PC-9 (cell line): Measurements from ENCODE around the gene CD3D. TPM values are rescaled to one million over a fixed set of nuclear protein-coding genes. Genes with fewer than 3 reads are reported as not detected.
A peak's percentile ranks its signal among the peaks of the same experiment; 100 is the strongest.
"Not testable (repeated sequence)": the region's sequence is repeated elsewhere in the genome, so short reads cannot be mapped to it uniquely, and the experiment has no call there.

ENCODE experiments used
- BruUV-seq: library from RNA; stranded (reverse); fragments of 400-500 nt; replicated peaks from 2 replicates; lab custom pipeline; 2021; lab: Mats Ljungman, UMichigan
- CTCF ChIA-PET: fragments of 300-600 bp; sonication (Branson Sonifier 250); formaldehyde crosslinking; loops from one replicate; lab custom pipeline; 2022; ENCODE audit warnings: antibody characterized with exemption; lab: Charles Lee
- POLR2A ChIA-PET: fragments of 300-600 bp; sonication (Branson Sonifier 250); formaldehyde crosslinking; loops from one replicate; lab custom pipeline; 2022; ENCODE audit warnings: antibody characterized with exemption; ENCODE audit not compliant: unreplicated experiment; lab: Charles Lee
- DNase-seq, 2 experiments: peaks; one replicate each; pipeline versions ENCODE4 v3.0.0 to v3.0.0-alpha.2; 2015 to 2022; ENCODE audit warnings: mixed read lengths in 1 of 2
- H2AFZ ChIP-seq: fragments of 200-600 bp; sonication (generic); 2 replicates; pipeline ENCODE4 v1.8.1; 2017; ENCODE audit warnings: antibody characterized with exemption
- H3F3A ChIP-seq: fragments of 200-600 bp; sonication (generic); 2 replicates; pipeline ENCODE4 v1.8.1; 2017; ENCODE audit warnings: antibody characterized with exemption, mild to moderate bottlenecking, low read depth; ENCODE audit not compliant: insufficient read depth
- H3K27ac ChIP-seq: fragments of 200-600 bp; sonication (generic); 2 replicates; pipeline ENCODE4 v1.6.1; 2016; ENCODE audit warnings: mixed run types
- H3K27me3 ChIP-seq: fragments of 200-600 bp; sonication (generic); 2 replicates; pipeline ENCODE4 v1.6.1; 2016; ENCODE audit warnings: low read depth, mixed run types; ENCODE audit not compliant: insufficient read depth
- H3K36me3 ChIP-seq: fragments of 200-600 bp; sonication (generic); 2 replicates; pipeline ENCODE4 v1.6.1; 2016; ENCODE audit warnings: low read depth, mixed run types
- H3K4me1 ChIP-seq: fragments of 200-600 bp; sonication (generic); replicated peaks from 2 replicates; pipeline ENCODE4 v1.6.1; 2016; ENCODE audit warnings: mixed run types; ENCODE audit not compliant: insufficient read depth
- H3K4me2 ChIP-seq: fragments of 200-600 bp; sonication (generic); 2 replicates; pipeline ENCODE4 v1.6.1; 2017; ENCODE audit warnings: mixed run types
- H3K4me3 ChIP-seq: fragments of 200-600 bp; sonication (generic); 2 replicates; pipeline ENCODE4 v1.6.1; 2016; ENCODE audit warnings: mixed run types
- H3K79me2 ChIP-seq: fragments of 200-600 bp; sonication (generic); 2 replicates; pipeline ENCODE4 v1.6.1; 2017; ENCODE audit warnings: low read depth, mixed run types
- H3K9me2 ChIP-seq: fragments of 200-600 bp; sonication (generic); 2 replicates; pipeline ENCODE4 v1.8.1; 2017; ENCODE audit warnings: mild to moderate bottlenecking; ENCODE audit not compliant: insufficient read depth
- H3K9me3 ChIP-seq: fragments of 200-600 bp; sonication (generic); 2 replicates; pipeline ENCODE4 v1.8.1; 2016; ENCODE audit warnings: low read depth; ENCODE audit not compliant: insufficient read depth
- H4K20me1 ChIP-seq: fragments of 200-600 bp; sonication (generic); 2 replicates; pipeline ENCODE4 v1.8.1; 2017; ENCODE audit not compliant: insufficient read depth
- EZH2 ChIP-seq: fragments of 200-600 bp; sonication (generic); IDR thresholded peaks from 2 replicates; pipeline ENCODE4 v1.8.0; 2017; ENCODE audit warnings: antibody characterized with exemption, low read depth
- intact Hi-C: fragments of 100-400 bp; cut with micrococcal nuclease; formaldehyde crosslinking; loops from one replicate; pipeline ENCODE4 v1.10.0; 2022; ENCODE audit not compliant: unreplicated experiment
- total RNA-seq: library from RNA; stranded (reverse); gene quantifications from 2 replicates; pipeline ENCODE4 v1.2.3, GENCODE V29; 2021
- TF ChIP-seq, protein P1 (sequence below): fragments of 200-600 bp; sonication (generic); conservative IDR thresholded peaks from 2 replicates; pipeline ENCODE4 v1.6.1; 2017; ENCODE audit warnings: mixed run types, antibody characterized with exemption, mild to moderate bottlenecking, moderate library complexity

Gene CD3D
- total RNA-seq, 1 experiment from 2014 or later = not detected

DNA sequence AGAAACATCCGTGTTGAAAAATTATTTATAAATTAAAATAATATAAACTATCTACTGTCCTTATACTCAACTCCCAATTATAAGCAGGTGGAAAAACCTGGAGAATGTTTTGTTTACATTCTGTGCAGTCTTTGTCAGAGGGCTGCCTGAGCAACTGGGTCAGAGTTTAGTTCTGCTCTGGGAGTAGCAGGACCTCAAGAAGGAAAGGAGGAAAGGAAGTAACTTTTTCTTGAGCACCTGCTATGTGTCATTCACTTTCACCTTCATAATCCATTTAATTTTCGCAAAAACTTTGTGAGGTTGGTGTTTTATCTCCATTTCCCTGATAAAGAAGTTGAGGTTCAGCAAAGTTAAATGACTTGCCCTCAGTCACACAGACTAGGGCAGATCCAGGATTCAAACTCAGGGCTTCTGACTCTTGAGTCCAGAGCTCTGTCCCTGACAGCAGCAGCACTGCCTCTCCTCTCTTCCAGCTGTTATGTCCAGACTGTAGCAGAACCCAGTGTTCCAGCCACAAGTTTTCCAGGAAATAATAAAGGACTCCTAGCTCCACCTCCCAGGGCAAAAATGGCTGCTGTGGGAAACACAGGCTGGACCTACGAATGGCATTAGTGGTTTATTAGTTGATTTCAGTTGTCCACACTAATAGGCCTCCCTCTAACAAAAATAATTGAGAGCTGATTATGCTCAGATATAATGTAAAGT lies 31.6 kb downstream of the CD3D start:
- Histone ChIP-seq H3K9me3 (no peaks in the 10 kb centered on the region), H3K27me3 (no peaks in the 10 kb centered on the region), H3K4me3 (no peak overlapping the region), H3F3A (peaks cover 13% of the 10 kb centered on the region), H3K4me2 (peak overlapping the region; percentile 27; the same call in 1 of the 2 replicates), H3K79me2 (no peaks in the 10 kb centered on the region), H3K9me2 (no peaks in the 10 kb centered on the region), H3K4me1 (peaks cover 47% of the 10 kb centered on the region), H4K20me1 (no peaks in the 10 kb centered on the region), H2AFZ (no peak overlapping the region), H3K36me3 (no peaks in the 10 kb centered on the region), H3K27ac (no peak overlapping the region)
- CTCF ChIA-PET = interaction anchor here (0.6 kb wide), 1 partner anchor 40 kb away, joined by 4 read pairs; no protein-coding TSS in a partner anchor
- intact Hi-C loops = no loop called here
- POLR2A ChIA-PET = no interaction called here
- TF ChIP-seq EZH2 = no peak
- TF ChIP-seq, protein P1, sequence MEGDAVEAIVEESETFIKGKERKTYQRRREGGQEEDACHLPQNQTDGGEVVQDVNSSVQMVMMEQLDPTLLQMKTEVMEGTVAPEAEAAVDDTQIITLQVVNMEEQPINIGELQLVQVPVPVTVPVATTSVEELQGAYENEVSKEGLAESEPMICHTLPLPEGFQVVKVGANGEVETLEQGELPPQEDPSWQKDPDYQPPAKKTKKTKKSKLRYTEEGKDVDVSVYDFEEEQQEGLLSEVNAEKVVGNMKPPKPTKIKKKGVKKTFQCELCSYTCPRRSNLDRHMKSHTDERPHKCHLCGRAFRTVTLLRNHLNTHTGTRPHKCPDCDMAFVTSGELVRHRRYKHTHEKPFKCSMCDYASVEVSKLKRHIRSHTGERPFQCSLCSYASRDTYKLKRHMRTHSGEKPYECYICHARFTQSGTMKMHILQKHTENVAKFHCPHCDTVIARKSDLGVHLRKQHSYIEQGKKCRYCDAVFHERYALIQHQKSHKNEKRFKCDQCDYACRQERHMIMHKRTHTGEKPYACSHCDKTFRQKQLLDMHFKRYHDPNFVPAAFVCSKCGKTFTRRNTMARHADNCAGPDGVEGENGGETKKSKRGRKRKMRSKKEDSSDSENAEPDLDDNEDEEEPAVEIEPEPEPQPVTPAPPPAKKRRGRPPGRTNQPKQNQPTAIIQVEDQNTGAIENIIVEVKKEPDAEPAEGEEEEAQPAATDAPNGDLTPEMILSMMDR = no peak
- no TSS peak for BruUV-seq
- DNase-seq = peak in 1 of 2 experiments; percentile 55

DNA sequence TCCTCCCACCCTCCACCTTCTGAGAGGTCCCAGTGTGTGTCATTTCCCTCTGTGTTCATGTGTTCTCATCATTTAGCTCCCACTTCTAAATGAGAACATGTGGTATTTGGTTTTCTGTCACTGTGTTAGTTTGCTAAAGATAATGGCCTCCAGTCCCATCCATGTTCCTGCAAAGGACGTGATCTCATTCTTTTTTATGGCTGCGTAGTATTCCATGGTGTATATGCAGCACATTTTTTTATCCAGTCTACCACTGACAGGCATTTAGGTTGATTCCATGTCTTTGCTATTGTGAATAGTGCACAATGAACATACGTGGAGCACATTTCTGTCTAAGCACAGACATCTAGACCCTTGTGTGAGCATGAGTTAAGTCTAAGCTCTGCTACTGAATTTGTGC lies 32.2 kb downstream of the CD3D start:
- Histone ChIP-seq H3K4me1 (peaks cover 40% of the 10 kb centered on the region), H2AFZ (no peak overlapping the region), H3K27ac (no peak overlapping the region), H3K9me2 (no peaks in the 10 kb centered on the region), H3K4me3 (no peak overlapping the region), H3K27me3 (no peaks in the 10 kb centered on the region), H3K36me3 (no peaks in the 10 kb centered on the region), H3F3A (peaks cover 6% of the 10 kb centered on the region; the same call in 1 of the 2 replicates), H3K79me2 (no peaks in the 10 kb centered on the region), H3K4me2 (0 out of 2 replicates have a peak overlapping the region, but pooled peaks have one; percentile 20), H4K20me1 (no peaks in the 10 kb centered on the region), H3K9me3 (no peaks in the 10 kb centered on the region)
- ChIA-PET POLR2A (no interaction called here), CTCF (interaction anchor here (0.6 kb wide), 1 partner anchor 57 kb away, joined by 5 read pairs; no protein-coding TSS in a partner anchor)
- DNase-seq = no peak
- no peak for TF ChIP-seq EZH2
- TF ChIP-seq, protein P1 = no peak
- intact Hi-C loops = no loop called here
- BruUV-seq = no TSS peak

- DNase-seq, H3K4me3 ChIP-seq, H3K9me2 ChIP-seq, H3K9me3 ChIP-seq, H4K20me1 ChIP-seq, H3K27me3 ChIP-seq, H2AFZ ChIP-seq, H3K79me2 ChIP-seq, H3K4me2 ChIP-seq, H3K36me3 ChIP-seq, intact Hi-C loops, H3F3A ChIP-seq, BruUV-seq, CTCF ChIA-PET, H3K27ac ChIP-seq: not testable (repeated sequence)
- POLR2A ChIA-PET = interaction anchor here (0.6 kb wide), 1 partner anchor 63 kb away, joined by 3 read pairs; no protein-coding TSS in a partner anchor
- peaks cover 28% of the 10 kb centered on the region for H3K4me1 ChIP-seq
Measured at GRCh38 chr11:118308995-118309528, 33.4 kb downstream of the CD3D start.
